Eye (tissue), 1 donor: ENCODE measurements around the gene CCT4.
"Not testable (repeated sequence)": the region's sequence is repeated elsewhere in the genome, so short reads cannot be mapped to it uniquely, and the experiment has no call there.

Experiments used
- DNase-seq: peaks from one replicate; pipeline ENCODE4 v3.0.0-alpha.2; 2015

CCT4 gene, protein sequence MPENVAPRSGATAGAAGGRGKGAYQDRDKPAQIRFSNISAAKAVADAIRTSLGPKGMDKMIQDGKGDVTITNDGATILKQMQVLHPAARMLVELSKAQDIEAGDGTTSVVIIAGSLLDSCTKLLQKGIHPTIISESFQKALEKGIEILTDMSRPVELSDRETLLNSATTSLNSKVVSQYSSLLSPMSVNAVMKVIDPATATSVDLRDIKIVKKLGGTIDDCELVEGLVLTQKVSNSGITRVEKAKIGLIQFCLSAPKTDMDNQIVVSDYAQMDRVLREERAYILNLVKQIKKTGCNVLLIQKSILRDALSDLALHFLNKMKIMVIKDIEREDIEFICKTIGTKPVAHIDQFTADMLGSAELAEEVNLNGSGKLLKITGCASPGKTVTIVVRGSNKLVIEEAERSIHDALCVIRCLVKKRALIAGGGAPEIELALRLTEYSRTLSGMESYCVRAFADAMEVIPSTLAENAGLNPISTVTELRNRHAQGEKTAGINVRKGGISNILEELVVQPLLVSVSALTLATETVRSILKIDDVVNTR

DNA sequence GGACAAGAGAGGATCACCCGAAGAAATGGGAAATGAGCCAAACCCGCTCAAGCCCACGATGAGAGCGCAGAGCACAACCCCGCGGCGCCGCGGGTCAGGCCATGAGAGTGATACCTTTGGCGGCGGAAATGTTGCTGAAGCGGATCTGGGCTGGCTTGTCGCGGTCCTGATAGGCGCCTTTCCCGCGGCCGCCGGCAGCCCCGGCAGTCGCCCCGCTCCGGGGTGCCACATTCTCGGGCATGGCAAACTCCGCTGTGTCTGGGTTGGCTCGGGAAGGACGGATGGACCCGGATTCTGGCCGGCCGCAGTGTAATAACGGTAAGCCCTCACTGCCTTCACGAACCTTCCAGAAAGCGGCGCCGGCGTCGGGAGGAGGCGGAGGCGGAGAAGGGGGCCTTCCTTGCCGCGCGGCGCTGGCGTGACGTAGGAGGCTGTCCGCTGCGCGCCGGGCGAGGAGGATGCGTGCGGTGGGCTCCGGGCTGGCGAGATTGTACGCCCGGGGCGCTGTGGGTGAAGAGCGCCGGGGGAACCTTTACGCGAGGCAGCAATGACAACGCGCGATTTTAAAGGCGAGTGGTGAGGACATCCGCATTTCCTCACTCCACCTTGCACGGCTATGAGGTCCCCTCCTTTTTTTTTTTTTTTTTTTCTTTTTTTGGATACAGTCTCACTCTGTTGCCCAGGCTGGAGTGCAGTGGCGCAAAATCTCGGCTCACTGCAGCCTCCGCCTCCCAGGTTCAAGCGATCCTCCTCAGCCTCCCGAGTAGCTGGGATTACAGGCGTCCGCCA is at the start of gene CCT4:
TSS of gene CCT4 (minus strand) at position 390 of the 789 bp plus-strand sequence. CDS start at position 241, 149 bp downstream.
- DNase-seq = peak; percentile 98

DNA sequence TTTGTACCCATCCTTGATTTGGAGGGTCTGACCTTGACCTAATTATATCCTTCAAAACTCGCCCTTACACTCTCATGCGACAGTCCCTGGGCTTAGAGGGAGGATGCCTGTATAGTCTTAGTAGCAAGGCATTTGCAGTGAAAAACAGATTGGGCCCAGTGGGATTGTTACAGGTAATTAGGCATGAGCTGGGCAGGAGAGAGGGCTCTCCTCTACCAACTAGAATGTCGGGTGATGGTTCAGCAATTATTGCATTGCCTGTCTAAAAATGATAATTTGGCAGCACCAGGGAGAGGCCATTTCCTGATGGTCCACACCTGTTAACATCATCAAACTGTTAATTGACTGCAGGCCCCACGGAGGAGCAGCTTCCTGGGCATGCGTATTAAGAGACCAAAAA is 49.4 kb upstream of the CCT4 start:
- no peak for DNase-seq

DNA sequence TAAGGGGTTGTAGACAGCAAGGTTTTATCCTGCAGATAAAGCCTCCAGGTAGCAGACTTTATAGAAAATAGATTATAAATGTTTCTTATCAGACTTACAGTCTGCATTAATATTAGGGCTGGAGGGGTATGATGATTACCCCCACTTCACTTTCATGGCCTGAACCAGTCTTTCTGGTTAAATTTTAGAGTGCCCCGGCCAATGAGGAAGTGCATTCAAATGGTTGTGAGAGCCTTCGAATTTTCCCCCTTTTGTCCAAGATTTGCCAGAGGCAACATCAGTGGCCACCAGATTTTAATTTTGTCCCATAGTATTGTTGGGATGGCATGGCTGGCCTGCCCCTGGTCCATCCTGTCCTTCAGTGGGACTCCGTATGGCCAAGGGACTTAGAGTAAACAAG is 48.6 kb upstream of the CCT4 start:
- no peak for DNase-seq

DNA sequence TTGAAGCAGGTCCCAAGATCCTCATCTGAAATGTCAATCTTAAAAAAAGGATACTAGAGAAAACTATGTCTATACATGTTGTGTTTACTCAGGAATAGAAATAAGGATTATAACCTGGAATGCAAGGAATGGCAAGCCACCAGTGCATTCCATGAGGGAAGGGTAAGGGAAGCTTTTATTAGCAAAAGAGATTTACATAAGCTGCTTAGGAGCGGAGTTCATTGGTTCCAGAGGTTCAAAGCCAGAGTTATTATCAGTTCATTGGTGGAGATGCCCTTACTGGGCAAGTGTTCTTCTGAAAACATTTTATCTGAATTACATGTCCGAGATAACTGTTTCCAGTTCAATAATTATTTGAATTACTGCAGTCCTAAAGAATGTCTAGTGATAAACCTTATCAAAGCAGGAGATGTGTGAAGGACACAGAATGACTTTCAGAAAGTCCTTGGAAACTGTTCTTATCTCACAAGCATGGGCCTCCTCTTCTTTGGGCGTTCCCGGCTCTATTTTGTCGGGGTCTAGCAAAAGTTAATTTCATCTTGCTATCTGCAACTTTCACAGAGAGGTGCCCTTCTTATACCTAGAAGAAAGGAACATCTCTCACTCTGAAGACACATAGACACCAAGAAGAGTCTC is 40.5 kb upstream of the CCT4 start:
- DNase-seq = peak; percentile 14

DNA sequence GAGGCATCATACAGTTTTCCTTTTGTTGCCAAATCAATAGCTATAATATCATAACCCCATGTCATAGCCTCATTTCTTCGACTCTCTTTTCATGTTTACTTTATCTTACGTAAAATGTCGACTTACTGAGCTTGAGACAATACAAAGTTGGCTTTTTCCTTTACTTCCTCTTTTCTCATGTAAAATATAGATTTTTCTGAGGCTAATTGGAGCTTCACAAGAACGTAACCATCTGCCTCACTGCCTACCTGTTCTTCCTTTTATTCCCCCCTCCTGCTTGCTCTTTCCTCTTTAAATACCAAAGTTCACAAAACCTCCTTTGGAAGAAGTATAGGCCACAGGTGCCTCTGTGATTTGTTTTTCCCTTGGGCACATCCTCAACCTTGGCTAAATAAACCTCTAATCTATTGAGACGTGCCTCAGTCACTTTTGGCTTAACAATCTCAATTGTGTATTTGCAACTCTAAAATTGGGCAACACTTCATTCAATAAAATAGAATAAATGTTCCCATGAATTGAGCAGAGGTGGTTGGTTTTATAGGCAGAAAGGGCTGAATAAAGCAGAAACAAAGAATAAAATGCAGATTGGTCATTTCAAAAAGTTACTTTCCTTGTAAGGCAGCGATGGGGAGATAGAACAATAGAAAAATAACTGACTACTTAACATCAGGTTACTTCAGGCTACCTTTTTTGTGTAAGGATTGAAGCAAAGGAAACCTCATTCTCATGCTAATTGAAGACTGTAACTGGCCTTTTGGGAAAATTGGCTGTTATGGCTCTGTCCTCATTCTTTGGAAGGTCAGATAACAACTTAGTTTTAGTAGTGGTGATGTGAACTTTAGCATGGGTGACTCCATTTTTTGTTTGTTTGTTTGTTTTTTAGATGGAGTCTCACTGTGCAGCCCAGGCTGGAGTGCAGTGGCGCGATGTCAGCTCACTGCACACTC is 38.3 kb upstream of the CCT4 start:
- no peak for DNase-seq

DNA sequence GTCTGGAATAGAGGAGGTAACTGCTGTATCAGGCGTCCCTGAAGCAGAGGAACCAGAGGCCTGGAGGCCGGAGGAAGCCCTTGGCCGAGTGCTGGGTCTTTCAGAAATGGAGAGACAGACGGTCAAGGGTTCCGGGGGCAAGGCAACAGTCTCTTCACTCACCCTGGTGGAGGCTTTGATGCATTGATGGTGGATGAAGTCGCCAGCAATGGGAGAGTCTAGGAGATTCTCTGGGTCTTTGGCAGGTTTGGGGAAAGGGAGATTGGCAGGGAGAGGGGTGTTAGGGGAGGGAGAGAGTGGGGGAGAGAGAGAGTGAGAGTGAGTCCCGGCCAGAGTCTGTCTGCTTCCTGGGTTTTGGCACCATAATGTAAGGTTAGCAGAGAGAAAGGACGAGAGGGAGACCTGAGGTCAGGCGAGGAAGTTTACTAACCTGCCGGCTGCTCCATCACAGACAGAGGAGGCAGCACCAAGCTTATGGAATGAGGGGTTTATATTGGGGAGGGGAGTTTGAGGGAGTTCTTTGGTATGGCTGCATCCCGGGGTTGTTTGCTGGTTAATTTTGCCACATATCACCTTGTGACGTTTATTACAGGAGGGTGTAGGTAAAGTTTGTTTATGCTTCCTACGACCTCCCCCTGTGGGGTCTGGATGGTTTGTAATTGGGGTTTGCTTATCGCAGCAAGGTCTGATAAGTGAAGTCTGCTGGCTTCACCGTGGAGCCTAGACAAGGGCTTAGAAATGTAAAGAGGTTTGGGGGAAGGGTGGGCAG is 36.6 kb upstream of the CCT4 start:
- no peak for DNase-seq

DNA sequence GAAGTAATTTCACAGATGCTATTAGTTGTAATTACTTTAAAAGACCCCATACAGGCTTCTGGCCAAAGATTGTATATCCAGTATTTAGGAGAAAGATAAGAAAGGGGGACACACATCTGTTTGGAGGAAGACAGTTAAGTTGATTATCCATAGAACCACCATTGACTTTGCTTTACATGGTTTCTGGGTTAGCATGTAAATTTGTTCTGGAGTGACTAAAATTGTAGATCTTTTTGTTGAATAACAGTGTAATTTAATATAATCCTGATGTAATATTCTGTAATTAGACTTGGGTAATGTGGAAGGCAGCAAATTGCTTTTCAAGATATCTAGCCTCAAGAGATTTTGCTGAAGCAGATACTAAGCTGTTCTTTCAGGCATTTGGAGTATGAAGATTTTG is 34.3 kb upstream of the CCT4 start:
- no peak for DNase-seq

DNA sequence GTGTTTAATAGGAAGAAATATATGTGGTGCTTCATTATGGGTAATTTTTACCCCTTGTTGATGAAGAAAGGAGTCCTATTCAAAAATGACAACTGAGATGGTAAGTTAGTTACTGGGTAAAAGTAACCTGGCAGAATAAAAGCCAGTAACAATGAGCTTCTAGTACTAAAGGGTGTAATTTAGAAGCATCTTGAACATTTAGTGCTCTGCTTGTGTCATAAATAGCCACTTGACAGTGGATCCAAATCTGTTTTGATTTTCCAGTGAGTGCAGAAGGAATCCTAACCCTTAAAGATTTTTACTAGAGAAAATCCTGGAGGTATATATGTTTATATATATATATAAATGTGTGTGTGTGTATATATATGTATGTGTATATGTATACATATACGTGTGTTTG is 32.1 kb upstream of the CCT4 start:
- no peak for DNase-seq

DNA sequence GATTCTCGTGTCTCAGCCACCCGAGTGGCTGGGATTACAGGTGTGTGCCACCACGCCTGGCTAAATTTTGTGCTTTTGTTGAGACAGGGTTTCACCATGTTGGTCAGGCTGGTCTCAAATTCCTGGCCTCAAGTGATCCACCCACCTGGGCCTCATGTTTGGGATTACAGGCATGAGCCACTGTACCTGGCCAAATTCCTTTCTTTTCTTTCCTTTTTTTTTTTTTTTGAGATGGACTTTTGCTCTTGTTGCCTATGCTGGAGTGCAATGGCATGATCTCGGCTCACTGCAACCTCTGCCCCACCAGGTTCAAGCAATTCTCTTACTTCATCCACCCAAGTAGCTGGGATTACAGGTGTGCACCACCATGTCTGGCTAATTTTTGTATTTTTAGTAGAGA is 26.3 kb upstream of the CCT4 start:
- DNase-seq = not testable (repeated sequence)

DNA sequence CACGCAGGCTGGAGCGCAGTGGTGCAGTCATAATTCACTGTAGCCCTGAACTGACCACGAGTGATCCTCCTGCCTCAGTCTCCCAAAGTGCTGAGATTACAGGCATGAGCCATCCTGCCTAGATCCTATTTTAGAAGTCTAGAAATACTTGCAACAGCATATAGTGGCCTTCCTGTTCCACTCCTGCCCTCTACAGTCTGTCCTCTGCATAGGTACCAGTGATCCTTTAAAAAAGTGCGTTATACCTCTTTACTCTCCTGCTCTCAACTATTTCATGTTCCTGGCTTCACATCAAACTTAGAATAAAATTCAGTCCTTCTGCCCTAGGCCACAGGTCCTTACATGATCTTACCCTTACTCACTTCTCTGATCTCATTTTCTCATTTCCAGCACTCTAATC is 23.1 kb upstream of the CCT4 start:
- no peak for DNase-seq

DNA sequence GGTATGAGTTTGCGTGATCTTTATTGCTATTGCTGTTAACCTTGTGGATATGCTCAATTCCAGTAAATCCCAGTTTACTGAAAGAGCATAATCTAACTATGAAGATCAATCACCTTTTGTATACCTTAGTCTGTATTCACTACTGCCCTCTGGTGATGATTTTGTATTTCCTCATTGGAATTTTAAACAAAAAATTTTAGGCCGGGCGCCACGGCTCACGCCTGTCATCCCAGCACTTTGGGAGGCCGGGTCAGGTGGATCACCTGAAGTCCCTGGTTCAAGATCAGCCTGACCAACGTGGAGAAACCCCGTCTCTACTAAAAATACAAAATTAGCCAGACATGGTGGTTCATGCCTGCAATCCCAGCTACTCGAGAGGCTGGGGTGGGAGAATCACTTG is 22.1 kb upstream of the CCT4 start:
- DNase-seq = no peak

DNA sequence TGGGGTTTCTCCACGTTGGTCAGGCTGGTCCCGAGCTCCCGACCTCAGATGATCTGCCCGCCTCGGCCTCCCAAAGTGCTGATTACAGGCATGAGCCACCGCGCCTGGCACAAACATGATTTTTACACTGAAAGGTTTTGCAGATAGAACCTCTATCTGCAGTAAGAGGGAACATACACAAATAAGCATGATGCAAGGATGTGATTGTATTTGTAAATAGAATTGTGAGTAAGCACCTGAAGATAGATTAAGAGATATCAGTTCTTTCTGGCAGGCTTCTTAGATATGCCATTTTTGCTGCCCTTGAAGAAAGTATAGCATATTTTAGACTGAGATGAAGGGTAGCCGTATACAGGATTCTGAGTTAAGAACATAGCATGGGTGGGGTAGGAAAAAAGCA is 20.7 kb upstream of the CCT4 start:
- no peak for DNase-seq

DNA sequence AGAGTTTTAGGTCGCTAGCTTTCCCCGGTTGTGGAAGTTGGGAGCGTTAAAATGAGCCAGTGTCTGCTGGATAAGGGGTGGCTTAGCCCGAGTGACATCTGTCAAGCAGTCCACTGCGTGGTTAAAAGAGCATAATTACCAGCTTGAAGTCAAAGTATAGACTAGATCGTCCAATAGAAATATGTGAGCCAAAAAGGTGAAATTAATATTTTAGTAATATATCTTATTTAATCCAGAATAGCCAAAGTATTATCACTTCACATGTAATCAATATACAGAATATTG is 17.7 kb upstream of the CCT4 start:
- DNase-seq = no peak

DNA sequence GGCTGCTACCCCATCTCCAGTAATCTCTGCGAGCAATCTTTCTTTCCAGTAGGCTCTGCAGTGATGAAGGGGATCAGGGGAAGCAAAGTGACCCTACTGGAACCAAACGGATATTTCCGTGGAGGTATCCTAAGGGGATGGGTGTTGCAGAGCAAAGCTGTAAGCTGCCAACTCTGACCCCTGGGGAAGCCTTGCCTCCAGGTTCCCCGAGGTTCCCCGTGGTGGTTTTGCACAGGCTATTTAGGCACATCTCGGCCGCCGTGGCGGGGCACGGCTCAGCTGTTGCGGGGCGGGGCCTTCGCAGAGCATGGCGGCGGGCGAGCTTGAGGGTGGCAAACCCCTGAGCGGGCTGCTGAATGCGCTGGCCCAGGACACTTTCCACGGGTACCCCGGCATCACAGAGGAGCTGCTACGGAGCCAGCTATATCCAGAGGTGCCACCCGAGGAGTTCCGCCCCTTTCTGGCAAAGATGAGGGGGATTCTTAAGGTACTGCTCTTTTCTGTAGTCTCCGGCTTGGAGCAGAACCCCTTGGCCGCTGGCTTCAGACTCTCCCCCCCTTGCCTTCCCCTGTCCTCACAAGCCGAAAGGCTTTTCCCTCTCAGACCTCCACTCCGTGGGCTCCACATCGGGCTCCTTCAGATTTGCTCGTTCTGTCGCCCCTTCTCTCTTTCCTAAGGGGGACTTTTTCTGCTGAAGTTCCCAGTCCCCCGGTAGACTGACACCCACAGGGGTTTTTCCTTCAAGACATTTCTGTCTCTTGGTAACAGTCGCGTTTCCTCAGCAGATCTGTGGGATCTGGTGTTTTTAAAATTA is 17.1 kb upstream of the CCT4 start, which contains the start of gene COMMD1:
TSS of gene COMMD1 (plus strand) at position 303 of the 814 bp plus-strand sequence. CDS start at position 308, 5 bp downstream.
- peak; percentile 87 for DNase-seq

DNA sequence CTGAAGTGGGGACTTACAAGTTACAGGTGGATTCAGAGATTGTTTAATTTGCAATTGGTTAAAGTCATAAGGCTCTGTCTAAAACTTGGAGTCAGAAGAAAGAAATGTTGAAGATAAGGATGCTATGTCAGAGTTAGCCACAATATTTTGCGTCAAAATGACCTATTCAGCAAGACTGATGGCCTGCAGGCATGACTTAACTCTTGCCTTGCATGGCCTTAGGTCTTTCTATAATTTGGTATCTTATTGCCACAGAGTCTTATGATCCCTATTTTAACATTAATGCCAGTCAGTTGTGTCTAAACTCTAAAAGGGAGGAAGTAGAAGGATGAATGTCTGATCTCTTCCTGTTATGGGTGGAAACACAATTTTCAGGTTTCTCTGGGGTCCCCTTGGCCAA is 11.8 kb upstream of the CCT4 start:
- no peak for DNase-seq

DNA sequence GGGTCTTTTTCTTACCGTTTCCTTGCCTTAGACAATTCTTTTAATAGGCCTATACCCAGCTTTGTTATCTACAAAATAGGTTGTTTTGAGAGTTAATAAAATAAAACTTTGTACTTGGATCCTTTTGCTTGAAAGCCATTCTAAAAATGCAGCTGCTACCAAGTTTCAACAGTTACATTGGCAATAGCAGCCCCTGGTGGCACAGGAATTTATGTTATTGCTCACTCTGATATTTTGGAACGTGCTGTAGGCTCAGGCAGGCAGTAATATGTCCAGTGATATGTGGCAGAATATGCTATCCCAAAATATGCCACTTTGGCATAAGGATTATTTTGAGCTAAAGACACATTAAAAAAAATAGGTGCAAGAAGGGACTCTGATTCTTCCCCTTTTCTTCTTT is 10.4 kb upstream of the CCT4 start:
- DNase-seq = no peak

DNA sequence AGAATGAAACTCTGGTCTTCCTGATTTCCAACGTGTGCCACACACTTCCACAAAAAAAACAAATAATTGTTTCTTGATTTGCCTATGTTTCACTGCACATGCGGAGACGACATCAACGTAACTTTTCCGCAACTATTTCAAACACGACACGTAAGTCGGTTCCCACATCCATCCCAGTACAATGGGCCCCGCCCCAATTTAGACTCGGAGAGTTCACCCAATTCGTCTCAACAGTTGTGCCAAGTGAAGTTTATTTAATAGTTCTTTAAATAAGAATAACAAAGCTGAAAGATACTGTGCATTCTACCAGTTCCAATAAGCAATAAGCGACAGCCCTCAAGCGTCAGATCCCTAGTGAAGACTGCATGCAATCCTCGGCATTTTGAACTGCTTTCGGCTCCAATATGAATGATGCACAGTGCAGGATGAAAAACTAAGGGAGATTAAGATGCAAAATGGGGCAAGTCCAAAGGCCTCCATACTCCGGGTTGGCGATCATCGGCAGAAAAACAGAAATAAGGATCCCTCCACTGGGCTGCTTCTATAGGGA is 664 bp downstream of the CCT4 start:
- no peak for DNase-seq

DNA sequence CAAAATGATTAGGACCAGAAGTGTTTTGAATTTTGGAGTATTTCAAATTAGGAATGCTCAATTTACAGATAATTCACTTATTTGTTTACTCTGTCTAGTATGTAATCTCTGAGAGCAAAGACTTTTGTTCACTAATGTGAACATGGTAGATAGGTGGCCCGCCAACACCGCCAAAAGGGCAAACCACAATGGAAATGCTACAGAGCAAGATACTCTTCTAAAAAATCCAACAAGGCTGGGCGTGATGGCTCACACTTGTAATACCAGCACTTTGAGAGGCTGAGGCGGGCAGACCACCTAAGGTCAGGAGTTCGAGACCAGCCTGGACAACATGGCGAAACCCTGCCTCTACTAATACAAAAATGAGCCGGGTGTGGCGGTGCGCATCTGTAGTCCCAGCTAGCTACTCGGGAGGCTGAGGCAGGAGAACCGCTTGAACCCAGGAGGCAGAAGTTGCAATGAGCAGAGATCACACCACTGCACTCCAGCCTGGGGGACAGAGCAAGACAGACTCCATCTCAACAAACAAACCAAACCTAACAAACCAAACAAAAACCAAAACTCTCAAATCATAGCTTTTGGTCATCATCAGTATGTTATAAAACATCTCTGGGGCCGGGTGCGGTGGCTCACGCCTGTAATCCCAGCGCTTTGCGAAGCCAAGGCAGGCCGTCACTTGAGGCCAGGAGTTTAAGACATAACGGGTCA is 2.4 kb downstream of the CCT4 start:
- DNase-seq = no peak

DNA sequence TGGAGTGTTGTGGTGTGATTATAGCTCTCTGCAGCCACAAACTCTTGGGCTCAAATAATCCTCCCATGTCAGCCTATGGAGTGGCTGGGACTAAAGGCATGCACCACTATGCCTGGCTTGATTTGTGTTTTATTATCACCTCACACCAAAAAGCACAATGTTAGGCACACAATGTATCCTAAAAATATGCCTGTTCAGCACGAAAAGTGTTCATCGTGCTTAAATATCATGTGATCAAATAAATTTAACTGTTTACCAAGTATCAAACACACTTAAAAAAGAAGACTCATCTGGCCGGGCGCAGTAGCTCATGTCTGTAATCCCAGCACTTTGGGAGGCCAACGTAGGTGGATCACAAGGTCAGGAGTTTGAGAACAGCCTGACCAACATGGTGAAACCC is 5.6 kb downstream of the CCT4 start:
- DNase-seq = no peak

DNA sequence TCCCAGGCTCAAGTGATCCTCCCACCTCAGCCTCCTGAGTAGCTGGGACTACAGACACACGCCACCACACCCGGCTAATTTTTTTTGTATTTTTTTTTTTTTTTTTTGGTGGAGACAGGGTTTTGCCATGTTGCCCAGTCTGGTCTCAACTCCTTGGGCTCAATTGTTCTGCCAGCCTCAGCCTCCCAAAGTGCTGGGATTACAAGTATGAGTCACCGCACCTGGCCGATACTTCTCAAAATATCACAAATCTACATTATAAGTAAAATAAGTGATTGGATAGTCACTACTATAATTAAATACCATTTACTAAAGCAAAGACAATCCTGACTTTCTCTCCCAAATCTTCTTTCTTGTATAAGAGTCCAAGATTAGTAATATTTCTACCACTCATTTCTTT is 9.1 kb downstream of the CCT4 start:
- DNase-seq = not testable (repeated sequence)
